Daoy (cell line): ENCODE data around the gene UBAC1. TPM values are rescaled to one million over a fixed set of nuclear protein-coding genes. Genes with fewer than 3 reads are reported as not detected.

ENCODE experiments used
- DNase-seq: peaks from one replicate; pipeline ENCODE4 v3.0.0-alpha.2; 2015; ENCODE audit warnings: low read depth
- total RNA-seq: library from RNA; depleted of rRNA; stranded (reverse); fragments of >200 nt; shearing (Covaris generic); gene quantifications from 2 replicates; pipeline ENCODE4 v1.2.3, GENCODE V29; 2014

Gene UBAC1
- total RNA-seq, 1 experiment from 2014 or later: 63.1 TPM

DNA sequence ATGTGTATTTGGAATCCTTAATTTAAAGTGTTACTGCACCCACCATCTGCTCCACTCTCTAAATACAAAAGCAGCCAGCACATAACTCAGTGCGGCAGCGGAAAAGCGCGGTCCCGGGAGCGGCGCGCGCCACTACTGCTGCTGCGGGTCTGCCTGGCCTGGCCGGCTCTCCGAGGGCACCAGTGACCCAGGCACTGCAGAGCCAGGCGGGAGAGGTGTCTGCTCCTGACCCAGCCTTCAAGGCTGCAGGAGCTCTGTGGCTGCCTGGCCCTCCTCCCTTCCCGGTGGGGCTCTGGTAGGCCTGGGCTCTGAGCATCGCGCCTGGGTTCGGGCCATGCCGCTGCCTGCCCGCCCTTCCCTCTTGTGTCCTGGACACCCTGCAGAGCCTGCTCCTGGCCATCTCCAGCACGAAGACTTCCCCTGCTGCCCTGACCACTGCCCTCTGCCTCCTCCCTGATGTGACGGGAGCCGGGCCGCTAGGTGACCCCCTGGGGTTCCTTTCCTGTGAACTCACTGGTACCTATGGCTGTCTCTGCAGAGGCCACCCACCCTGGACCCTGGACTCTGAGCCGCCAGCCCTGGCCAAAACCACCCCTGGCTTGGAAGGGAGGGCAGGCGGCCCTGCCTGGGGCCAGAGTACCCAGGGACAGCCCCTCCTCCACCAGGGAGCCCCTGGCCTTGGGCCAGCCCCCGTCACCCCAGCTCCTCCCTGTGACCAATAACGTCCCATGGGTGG lies 32.8 kb upstream of the UBAC1 start:
- no peak for DNase-seq

DNA sequence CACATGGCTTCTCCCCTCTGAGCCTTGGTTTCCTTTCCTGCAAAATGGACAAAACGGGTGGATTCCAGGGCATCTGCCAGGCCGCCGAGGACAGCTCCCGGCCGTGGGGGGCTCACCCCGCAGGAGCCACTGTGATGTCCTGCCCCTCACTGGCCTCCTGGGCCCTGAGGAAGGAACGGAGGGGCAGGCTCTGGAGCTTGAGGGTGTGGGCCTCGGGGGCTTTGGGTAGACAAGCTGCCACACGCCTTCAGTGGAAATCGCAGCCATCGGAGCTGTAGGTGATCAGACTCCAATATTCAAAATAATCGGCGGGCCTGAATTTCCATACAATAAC lies 32.2 kb upstream of the UBAC1 start:
- DNase-seq: no peak

DNA sequence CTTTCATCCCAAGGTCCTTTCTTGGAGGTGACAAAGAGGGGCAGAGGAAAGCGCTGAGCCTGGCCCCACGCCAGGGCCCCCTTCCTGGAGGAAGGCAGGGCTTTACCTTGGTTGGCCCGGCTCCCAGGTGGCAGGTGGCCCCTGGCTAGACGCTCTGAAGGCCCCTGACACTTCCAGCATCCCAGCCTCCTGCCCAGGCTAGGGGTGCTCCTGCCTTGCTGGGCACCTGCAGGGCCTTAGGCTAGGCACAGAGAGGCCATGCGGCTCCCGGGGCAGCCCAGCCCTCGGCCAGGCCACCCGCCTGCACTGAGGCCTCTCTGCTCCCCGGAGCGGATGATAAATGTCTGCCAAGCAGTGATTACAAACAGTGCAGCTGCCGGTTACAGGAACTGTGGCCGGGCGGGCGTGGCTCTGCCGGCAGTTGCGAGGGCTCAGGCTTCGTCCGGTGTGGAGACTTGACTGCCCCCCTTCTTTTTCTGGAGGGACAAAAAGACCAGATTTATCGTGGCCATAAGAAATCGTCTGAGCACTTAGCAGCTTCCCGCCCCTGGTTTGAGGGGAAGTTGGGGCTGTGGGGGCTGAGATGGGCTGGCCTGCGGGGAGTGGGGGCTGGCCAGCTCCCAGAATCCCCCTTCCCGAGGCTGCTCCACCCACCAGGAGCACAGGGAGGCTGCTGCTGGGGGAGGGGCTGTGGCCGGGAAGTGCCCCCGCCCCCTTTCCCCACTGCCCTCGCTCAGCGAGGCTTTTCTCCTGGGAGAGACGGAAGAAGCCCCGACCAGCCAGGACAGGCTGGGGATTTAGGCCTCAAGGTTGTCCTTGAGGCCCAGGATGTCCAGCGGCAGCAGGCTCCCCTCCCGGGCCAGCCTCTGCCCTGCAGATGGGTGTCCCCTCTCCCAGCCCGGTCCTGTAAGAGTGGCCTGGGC lies 31.6 kb upstream of the UBAC1 start:
- DNase-seq: peak; percentile 90

DNA sequence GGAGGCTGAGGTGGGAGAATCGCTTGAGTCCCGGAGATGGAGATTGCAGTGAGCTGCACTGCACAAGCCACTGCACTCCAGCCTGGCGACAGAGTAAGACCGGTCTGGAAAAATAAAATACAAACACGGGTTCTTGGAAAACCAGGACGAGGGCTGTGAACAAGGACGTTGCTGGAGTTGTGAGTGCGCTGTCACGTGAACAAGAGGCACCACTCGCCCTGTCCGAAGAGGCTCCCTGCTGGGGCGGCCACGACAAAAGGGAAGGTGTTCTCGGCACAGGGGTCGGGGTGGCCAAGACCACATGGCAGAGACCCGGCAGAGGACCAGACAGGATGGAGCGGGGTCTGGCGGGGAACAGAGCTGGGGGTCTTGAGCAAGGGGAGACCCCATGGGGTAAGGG lies 30.6 kb upstream of the UBAC1 start:
- DNase-seq: no peak

DNA sequence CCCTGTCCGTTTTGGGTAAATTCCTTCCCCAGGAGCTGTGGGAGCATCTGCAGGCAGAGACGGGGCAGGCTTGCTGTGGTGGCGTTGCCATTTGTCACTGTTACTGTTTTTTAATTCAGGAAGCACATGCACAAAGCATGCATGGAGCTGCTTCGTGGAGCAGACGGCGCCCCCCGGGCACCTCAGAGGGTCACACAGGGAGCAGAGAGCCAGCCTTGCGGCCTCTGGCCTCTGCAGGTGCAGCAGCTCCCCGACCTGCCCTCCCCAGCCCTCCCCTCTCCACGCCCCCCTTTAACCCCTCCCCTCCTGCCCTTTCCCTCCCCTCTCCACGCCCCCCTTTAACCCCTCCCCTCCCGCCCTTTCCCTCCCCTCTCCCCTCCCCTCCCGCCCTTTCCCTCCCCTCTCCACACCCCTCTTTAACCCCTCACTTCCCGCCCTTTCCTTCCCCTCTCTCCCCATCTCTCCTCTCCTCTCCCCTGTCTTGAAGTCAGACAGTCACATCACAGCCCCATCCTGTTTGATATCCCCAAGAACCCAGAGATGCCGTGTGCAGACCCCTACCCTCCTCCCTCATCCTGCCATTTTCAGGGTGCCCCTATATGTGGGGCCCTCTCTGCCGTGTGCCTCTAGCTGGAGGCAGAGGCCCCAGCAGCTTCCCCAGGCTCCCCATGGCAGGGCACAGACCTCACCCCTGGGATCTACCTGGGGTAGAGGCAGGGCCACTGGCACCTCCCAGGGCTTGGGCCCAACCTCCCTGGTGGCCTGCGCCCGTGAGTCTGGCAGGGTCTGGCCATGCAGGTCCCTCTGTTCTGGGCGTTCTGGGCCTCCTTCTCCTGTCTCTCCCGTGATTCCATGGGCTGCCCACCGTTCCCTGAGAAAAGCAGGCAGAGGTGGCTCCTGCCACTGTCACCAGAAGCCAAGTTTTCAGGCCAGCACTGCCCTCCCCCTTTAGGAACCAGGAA lies 29.6 kb upstream of the UBAC1 start:
- peak; percentile 76 for DNase-seq

DNA sequence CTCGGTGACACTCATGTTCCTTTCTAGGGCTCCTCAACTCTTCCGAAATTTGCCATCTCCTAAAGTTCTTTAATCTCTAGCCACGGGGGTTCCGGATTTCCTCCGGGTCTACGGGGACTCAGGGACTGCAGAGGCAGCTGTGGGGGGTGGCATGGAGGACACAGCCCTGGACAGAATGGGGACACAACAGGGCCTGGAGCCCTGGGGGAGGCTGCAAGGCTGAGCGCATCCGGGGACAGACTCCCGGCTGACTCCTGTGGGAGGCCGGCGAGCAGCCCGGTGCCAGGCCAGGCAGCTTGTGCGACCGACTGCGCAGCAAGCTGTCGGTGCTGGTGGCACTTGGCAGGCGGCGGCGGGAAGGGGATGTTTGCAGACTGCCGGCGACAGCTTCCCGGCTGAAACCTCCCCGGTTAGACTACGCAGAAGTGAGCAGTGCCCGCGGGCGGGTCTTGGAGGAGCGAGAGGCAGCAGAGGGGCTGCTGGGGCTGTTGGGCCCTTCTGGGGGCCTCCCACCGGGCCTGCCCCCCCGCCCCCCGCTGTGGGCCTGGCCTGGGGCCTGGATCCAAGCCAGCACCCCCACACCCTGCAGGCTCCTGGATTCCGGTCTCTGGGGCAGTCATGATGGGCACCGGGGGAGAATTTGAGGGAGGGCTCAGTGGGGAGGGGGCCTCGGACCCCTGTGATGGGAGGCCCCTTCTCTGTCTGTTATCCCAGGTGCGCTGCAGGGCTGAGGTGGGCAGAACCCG lies 28.7 kb upstream of the UBAC1 start:
- DNase-seq: no peak

DNA sequence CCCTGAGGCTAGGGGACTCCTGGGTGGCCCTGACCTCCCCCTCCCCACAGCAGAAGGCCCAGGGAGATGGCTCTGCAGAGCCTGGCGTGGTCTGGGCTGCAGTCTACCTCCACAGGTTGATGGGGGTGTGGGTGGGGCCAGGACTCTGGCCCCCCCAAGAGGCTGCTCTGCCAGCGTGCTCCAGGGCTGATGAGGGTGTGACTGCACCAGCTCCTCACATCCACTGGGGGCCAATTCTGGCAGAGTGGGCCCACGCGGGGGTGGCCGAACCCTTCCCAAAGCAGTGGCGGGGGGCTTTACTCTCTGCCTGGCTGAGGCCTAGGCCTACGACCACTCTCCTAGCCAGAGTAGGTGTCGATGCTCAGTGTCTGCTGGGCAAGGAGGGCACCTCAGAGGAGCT lies 28.0 kb upstream of the UBAC1 start:
- no peak for DNase-seq

DNA sequence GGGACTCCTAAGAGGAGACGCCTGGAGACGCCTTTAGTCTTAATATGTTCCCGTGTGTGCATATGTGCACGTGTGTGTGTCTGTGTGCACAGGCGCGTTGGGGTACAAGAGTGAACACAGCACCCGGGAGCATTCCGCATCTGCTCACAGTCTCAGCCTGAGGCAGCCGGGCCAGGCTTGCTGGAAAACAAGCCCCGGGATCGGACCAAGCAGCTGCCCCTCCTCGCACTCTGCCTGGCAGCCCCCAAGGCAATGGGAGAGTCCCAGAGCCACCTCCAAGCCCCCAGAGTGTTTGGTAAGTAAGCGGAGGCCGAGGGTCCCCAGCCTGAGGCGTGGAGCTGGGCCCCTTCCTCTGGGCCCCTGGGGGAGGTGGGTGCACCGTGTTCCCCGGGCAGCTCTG lies 27.3 kb upstream of the UBAC1 start:
- no peak for DNase-seq

DNA sequence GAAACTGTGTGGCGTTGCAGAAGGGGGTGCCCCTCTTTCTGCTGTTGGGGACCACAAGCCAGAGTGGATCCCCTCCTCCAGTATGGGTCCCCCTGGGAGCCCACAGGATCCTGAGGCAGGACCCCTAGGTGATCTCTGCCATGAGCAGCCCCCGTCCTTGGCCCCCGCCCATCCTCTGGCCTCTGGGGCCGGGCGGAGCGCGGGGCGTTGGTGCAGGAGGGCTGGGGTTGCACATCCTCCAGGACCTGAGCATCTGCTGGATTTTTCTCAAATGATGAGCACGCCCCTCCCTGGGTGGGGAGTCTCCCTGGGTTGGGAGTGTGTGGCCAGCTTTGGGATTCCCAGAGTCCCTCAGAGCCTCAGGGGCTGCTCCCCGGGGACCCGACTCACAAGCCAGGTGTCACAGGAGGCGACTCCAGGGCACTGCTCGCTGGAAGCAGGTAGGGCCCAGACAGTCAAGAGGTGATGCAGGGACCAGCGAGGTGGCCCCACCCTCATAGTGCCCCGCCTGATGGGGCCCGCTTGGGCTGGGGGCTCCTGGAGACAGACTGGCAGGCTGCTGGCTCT lies 26.7 kb upstream of the UBAC1 start:
- DNase-seq: no peak

DNA sequence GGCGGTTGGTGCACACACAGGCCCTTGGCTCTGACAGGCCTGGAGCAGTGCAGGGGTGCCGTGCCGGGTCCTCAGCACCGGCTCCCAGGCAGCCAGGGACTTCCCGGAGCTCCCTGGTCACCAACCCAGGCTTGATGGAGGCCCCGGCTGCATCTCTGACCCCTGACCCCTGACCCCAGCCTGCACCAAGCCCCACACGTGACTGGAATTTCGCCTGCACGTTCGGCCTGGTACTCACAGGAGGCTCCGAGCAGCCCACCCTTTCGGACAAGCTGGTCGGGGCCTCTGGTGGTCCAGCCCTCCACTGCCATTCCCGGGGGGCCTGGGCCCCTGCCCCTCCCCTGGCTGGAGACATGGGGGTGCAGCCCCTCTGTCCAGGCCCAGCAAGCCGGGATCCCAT lies 25.4 kb upstream of the UBAC1 start:
- DNase-seq: no peak

DNA sequence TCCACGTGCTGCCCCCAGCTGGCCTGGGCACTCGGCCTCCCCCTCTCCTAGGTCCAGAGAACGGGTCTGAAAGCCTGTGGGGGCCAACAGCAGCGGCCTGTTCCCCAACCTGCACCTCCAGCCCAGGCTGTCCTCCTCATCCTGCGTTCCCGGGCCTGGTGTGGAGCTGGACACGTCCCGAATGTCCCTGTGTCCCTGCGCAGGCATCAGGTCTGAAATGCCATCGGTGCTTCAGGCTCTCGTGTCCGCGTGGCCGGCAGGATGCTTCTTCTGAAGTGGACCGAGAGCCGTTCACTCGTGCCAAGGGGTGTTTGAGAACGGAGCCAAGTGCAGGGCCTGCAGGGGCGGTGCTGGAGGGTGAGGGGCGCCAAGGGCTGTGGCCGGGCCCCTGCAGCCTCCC lies 24.7 kb upstream of the UBAC1 start:
- no peak for DNase-seq

DNA sequence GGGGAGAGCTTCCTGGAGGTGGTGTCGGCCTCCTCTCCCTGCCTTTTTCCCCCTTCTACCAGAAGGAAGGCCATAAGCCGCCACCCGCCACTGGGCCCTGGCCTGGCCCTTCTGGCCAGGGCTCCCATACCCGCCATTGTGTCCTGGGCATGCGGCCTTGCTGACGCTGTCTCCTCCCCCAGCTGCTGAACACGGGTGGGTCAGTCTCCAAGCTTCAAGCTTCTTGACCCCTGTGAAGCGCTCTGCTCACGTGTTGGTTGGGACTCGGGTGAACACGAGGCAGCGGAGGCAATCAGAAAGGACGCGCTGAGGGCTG lies 24.2 kb upstream of the UBAC1 start:
- no peak for DNase-seq

DNA sequence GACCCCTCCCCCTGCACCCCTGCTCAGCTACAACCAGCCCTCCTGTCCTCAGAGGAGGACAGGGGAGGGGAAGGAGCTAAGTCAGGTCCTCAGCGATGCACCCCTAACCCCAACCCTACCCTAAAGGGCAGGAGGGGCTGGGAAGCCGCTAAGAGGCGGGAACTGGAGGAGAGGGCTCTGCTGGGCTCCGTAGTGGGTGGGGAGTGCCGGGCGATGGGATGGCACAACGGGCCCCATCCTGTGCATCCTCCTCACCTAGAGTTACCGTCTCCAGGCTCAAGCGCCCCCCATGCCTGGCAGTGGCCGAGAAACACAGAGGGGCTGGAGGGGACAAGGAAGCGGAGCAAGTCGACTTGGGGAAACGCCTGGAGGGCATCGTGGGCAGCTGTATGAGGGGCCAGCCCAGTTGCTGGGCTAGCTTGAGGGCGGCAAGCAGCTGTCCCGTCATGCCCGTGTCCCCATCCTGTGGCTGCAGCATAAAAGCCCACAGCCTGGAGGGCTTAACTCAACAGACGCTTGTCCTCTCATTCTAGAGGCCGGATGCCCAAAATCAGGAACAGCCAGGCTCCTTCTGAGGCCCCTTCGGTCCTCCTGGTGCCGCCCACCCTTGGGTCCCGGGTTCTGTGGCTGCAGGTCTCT lies 23.0 kb upstream of the UBAC1 start:
- DNase-seq: no peak

DNA sequence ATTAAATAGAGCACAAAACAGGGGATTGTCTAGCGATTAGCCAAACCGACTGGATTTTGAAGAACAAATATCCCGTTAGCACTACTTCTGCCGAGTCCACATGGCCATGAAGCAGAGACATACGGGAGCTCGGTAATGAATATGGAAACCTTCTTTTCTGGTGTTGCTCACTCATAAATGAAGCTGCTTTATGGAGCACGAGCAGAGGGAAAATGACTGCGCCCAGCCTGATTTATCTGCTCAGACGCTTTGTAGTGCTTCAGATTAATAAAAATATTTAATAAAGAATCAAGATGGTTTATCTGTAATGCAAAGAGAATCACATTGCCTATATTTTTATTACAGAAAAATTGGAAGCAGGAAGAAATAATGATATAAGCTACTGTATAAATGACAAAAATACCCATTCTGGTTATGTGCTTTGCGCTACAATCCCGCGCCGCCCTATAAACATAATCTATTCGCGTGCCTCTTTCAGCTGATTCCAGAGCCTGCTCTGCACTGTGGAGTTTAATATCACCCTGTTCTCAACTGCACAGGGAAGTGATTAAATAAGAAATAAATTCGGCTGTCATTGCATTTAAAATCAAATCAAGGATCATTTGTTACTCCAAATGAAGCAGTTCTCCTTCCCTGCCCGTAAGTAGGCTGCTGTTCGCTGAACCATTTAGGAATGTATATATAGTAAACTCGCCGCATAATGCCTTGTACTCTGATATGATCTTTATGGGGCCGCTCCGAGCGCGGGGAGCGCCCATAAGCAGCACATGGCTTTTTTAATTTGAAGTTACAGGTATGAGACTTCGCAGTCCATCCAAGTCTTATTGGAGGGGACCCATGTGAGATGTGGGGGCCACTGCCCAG lies 22.3 kb upstream of the UBAC1 start:
- no peak for DNase-seq

DNA sequence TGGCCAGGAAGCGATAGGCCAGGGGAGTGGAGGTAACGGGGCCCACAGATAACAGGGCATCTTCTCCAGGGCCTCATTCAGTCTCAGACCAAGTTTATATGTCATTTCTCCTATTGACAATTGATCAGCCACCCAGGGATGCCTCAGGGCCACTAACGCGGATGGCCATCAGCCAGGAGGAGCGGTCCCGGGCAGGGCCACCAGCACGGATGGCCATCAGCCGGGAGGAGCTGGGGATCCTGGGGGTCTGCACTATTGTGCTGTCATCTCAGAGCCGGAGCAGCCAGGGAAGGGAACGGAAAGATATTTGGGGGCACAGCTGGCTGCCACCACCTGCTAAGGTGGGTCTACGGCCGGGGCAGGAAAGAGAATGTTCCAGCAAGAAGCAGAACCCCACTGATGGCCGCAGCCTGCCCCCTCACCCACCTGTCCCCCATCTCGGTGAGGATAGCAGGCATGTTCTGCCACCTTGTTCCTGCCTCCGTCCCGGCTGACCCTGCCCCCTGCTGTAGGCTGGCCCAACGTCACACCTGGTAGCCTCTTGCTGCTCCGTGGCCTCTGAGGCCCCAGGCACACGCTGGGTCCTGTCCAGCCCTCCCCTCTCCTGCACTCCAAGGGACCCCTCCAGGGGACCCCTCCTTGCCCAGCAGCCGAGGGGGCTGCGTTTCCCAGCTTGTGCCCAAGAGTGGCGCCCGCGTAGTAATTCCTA lies 21.5 kb upstream of the UBAC1 start:
- no peak for DNase-seq

DNA sequence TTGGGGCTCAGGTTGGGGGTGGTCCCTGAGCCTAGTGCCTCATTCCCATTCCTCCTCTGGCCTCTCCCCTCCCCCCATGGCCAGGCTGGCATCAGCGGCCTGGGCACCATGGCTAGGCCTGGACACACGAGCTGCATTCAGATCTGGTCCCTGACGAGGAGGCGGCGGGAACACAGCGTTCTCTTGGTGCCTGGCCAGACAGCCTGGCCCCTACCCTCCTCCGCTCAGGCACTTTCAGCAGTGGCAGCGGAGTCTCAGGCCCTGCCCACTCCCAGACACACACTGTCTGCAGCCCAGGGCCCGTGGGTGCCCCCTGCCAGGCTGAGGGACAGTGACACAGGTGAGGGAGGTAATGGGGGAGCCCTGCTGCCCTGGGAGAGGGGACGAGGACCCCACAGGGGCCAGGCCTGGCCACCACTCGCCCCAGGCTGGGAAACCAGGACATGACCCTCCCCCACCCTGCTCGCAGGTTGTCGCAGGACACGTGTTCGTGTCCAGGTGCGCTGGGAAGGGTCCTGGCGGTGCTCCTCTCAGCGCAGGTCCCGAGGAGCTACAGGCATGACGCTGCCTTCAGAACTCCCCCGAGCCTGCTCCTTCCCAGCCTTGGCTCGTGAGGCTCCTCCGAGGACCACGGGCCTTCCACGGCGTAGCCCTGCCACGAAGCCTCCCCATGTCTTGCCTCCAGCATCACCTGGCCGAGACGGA lies 19.9 kb upstream of the UBAC1 start:
- no peak for DNase-seq

DNA sequence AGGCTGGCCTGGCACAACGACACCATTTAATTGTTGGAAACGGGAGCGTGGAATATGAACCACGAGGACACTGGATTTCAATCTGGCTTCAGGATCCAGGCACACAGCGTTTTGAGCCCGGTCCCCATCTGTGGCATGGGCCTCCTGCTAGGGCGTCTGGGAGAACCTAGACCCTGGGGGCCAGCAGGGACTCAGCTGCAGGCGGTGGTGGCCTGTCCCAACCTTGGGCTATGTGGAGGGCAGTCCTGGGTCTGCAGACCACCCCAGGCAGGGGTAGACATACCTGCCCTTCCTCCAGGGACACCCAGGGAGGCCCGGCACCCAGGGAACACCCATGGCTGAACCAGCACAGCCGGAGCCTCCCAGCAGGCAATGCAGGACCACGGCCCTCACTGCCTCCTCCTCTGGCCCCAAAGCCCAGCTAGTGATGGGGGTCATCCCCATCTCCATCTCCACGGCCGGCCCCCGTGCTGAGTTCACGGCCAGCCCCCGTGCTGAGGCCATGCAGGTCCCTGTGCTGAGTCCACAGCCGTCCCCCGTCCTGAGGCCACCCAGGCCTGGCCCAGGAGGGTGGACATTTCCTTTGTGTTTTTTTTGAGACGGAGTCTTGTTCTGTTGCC lies 18.5 kb upstream of the UBAC1 start:
- DNase-seq: no peak
